ENCODE measurements around the gene RXRA.
"Not testable (repeated sequence)": the region's sequence is repeated elsewhere in the genome, so short reads cannot be mapped to it uniquely, and the experiment has no call there.

Gene RXRA

DNA sequence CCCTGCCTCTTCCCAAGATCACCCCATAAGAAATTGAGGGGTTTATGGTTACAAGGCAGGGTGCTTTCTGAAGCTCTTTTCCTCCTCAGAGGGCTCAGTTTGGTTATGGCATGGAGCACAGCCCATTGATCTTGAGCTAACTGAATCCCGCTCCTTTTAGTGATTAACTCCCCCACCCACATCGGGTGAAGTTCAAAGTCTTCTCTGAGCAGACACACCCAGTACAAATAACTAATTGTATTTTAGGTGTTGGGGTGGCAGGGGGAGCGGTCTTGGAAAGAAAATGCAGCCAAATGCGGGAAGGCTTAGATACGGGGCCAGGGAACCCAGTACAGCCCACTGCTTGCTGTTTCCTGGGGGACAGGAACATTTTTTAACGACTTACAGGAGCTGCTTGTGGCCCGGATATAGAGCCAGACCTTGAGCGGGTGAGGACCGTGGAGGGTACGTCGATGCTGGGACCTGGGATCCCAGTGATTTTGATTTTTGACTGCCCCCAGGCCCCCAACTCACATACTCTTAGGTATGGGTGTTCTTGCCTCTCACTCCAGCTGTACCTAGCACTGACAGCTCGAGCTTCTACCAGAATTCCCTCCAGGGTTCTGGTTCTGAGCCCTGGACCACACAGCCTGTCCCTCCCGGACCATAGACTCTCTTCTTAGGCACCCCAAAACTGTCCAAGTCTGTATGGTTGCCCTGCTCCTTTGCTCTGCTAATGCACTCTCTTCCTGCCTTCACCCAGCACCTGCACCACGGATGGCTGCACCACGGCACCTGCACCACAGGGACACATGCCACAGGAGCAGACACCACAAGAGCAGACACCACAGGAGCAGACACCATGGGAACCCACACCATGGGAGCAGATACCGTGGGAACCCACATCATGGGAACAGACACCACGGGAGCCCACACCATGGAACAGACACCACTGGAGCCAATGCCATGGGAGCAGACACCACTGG, 18.3 kb upstream of the RXRA start:
- Histone ChIP-seq H3K36me3 (ENCODE audit: control insufficient read depth in 2 of 2, insufficient read depth in 2 of 2, low read length in 2 of 2) (no peaks in the 10 kb centered on the region), H3K4me1 (ENCODE audit: control insufficient read depth in 2 of 2, insufficient read depth in 2 of 2, low read length in 2 of 2) (peaks cover 0 to 2% of the 10 kb centered on the region in 2 donors), H3K27me3 (ENCODE audit: control insufficient read depth in 2 of 2, insufficient read depth in 2 of 2, low read length in 2 of 2) (no peaks in the 10 kb centered on the region), H3K9ac (ENCODE audit: low read depth in 1 of 2, low read length in 2 of 2) (no peak overlapping the region), H3K4me3 (ENCODE audit: low read length in 2 of 2) (no peak overlapping the region), H3K9me3 (ENCODE audit: control insufficient read depth in 2 of 2, low read length in 2 of 2) (no peaks in the 10 kb centered on the region), H3K27ac (ENCODE audit: low read depth in 2 of 2, low read length in 2 of 2) (no peak overlapping the region)

- not testable (repeated sequence) for H3K27me3 ChIP-seq (ENCODE audit: control insufficient read depth in 2 of 2, insufficient read depth in 2 of 2, low read length in 2 of 2); H3K9ac ChIP-seq (ENCODE audit: low read depth in 1 of 2, low read length in 2 of 2); H3K27ac ChIP-seq (ENCODE audit: low read depth in 2 of 2, low read length in 2 of 2); H3K4me1 ChIP-seq (ENCODE audit: control insufficient read depth in 2 of 2, insufficient read depth in 2 of 2, low read length in 2 of 2); H3K36me3 ChIP-seq (ENCODE audit: control insufficient read depth in 2 of 2, insufficient read depth in 2 of 2, low read length in 2 of 2); H3K9me3 ChIP-seq (ENCODE audit: control insufficient read depth in 2 of 2, low read length in 2 of 2); H3K4me3 ChIP-seq (ENCODE audit: low read length in 2 of 2)
Measured at GRCh38 chr9:134308639-134309220, 17.5 kb upstream of the RXRA start.

- H3K4me3 ChIP-seq (ENCODE audit: low read length in 2 of 2), result no peak overlapping the region
Measured at GRCh38 chr9:134313470-134313869, 12.8 kb upstream of the RXRA start.

DNA sequence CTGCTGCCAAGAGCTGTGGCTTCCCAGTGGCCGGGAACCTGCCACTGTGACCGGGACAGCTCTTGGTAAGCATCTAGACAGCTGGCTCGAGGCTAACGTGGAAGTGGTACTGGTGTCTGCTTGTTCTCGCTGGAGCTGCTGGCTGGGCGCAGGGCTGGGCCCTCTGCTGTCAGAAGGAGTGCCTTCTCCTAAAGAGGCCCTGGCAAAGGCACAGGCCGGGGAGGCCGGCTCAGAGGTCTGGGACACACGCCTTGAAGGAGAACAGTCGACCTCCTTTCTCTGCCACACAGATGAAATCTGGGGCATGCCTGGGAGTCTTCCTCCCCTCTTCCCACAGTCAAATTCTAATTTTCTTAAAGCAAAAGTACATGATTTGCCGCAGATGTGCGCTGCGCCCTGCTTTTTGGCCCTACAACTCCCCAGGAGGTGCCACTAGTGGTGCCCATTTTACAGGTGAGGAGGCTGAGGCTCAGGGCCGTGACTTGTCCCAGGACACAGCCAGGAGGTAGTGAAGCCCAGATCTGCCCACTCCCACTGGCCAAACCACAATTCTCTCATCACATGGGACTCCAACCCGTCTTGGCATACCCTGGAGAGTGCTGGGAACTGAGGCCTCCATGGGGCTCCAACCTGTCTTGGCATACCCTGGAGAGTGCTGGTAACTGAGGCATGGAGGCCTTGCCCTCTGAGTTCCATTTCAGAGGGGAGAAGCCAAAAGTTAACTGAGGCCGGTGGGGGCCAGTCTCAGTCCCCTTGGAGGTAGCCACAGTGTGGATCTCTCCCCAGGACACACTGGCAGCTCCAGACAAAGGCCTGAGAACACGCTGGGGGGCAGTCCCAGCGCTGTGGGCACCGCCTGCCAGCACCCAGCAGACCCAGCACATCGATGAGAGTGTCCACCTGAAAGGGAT, 12.0 kb upstream of the RXRA start:
- Histone ChIP-seq H3K27ac (ENCODE audit: low read depth in 2 of 2, low read length in 2 of 2) (no peak overlapping the region), H3K9ac (ENCODE audit: low read depth in 1 of 2, low read length in 2 of 2) (no peak overlapping the region), H3K4me3 (ENCODE audit: low read length in 2 of 2) (no peak overlapping the region), H3K36me3 (ENCODE audit: control insufficient read depth in 2 of 2, insufficient read depth in 2 of 2, low read length in 2 of 2) (no peaks in the 10 kb centered on the region), H3K4me1 (ENCODE audit: control insufficient read depth in 2 of 2, insufficient read depth in 2 of 2, low read length in 2 of 2) (peaks cover 0 to 2% of the 10 kb centered on the region in 2 donors), H3K27me3 (ENCODE audit: control insufficient read depth in 2 of 2, insufficient read depth in 2 of 2, low read length in 2 of 2) (no peaks in the 10 kb centered on the region), H3K9me3 (ENCODE audit: control insufficient read depth in 2 of 2, low read length in 2 of 2) (peaks cover 0 to 2% of the 10 kb centered on the region in 2 donors)

More at GRCh38 chr9:134313470-134313869, 12.8 kb upstream of the RXRA start:
- H3K27ac ChIP-seq (ENCODE audit: low read depth in 2 of 2, low read length in 2 of 2), result no peak overlapping the region
- no peak overlapping the region for H3K9ac ChIP-seq (ENCODE audit: low read depth in 1 of 2, low read length in 2 of 2)
- H3K4me1 ChIP-seq (ENCODE audit: control insufficient read depth in 2 of 2, insufficient read depth in 2 of 2, low read length in 2 of 2), result peaks cover 0 to 2% of the 10 kb centered on the region in 2 donors
- no peaks in the 10 kb centered on the region for H3K36me3 ChIP-seq (ENCODE audit: control insufficient read depth in 2 of 2, insufficient read depth in 2 of 2, low read length in 2 of 2)
- peaks cover 0 to 2% of the 10 kb centered on the region in 2 donors for H3K9me3 ChIP-seq (ENCODE audit: control insufficient read depth in 2 of 2, low read length in 2 of 2)
- H3K27me3 ChIP-seq (ENCODE audit: control insufficient read depth in 2 of 2, insufficient read depth in 2 of 2, low read length in 2 of 2), result no peaks in the 10 kb centered on the region

GRCh38 chr9:134314950-134315715, 11.1 kb upstream of the RXRA start:
- Histone ChIP-seq H3K27ac (ENCODE audit: low read depth in 2 of 2, low read length in 2 of 2) (no peak overlapping the region), H3K9ac (ENCODE audit: low read depth in 1 of 2, low read length in 2 of 2) (no peak overlapping the region), H3K4me1 (ENCODE audit: control insufficient read depth in 2 of 2, insufficient read depth in 2 of 2, low read length in 2 of 2) (peaks cover 0 to 2% of the 10 kb centered on the region in 2 donors), H3K9me3 (ENCODE audit: control insufficient read depth in 2 of 2, low read length in 2 of 2) (peaks cover 0 to 2% of the 10 kb centered on the region in 2 donors), H3K4me3 (ENCODE audit: low read length in 2 of 2) (no peak overlapping the region), H3K27me3 (ENCODE audit: control insufficient read depth in 2 of 2, insufficient read depth in 2 of 2, low read length in 2 of 2) (no peaks in the 10 kb centered on the region), H3K36me3 (ENCODE audit: control insufficient read depth in 2 of 2, insufficient read depth in 2 of 2, low read length in 2 of 2) (no peaks in the 10 kb centered on the region)

- no peak overlapping the region for H3K4me3 ChIP-seq (ENCODE audit: low read length in 2 of 2)
- H3K27ac ChIP-seq (ENCODE audit: low read depth in 2 of 2, low read length in 2 of 2), result no peak overlapping the region
- no peak overlapping the region for H3K9ac ChIP-seq (ENCODE audit: low read depth in 1 of 2, low read length in 2 of 2)
- H3K27me3 ChIP-seq (ENCODE audit: control insufficient read depth in 2 of 2, insufficient read depth in 2 of 2, low read length in 2 of 2), result no peaks in the 10 kb centered on the region
- peaks cover 0 to 2% of the 10 kb centered on the region in 2 donors for H3K9me3 ChIP-seq (ENCODE audit: control insufficient read depth in 2 of 2, low read length in 2 of 2)
- H3K36me3 ChIP-seq (ENCODE audit: control insufficient read depth in 2 of 2, insufficient read depth in 2 of 2, low read length in 2 of 2), result no peaks in the 10 kb centered on the region
- peaks cover 0 to 2% of the 10 kb centered on the region in 2 donors for H3K4me1 ChIP-seq (ENCODE audit: control insufficient read depth in 2 of 2, insufficient read depth in 2 of 2, low read length in 2 of 2)
Measured at GRCh38 chr9:134315716-134316448, 10.4 kb upstream of the RXRA start.

DNA sequence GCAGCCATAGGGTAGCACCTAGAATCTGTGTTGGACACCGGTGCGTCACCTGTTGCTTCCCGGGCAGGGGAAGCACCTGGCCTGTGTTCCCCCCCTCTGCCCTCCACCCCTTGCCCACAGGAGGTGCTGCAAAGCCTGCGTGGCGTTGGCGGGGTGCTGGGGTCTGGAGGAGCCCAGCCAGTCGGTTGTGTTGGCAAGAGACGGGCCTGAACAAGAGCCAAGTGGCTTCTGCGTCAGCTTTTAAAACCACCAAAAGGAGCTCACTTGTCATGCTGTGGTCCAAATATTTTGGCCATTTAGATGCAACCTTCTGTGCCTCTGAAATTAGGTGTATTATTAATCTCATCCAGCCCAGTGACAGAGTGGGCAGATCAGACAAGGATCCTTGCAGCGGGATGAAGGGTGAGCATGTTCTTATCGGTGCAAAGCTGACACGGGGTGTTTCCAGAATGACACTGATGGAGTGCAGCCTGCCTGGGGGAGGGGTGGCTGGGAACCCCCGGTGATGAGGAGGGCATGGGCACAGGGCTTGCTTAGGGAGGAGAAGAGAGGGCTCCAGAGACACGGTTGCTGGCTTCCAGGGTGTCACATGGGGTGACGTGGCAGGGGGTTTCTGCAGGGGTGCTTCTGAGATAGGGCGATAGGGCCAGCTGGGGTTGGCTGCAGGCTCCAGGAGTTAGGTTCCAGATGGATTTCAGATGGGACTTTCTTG, 9.7 kb upstream of the RXRA start:
- H3K36me3 ChIP-seq (ENCODE audit: control insufficient read depth in 2 of 2, insufficient read depth in 2 of 2, low read length in 2 of 2), result no peaks in the 10 kb centered on the region
- H3K27me3 ChIP-seq (ENCODE audit: control insufficient read depth in 2 of 2, insufficient read depth in 2 of 2, low read length in 2 of 2), result no peaks in the 10 kb centered on the region
- H3K9me3 ChIP-seq (ENCODE audit: control insufficient read depth in 2 of 2, low read length in 2 of 2), result peaks cover 0 to 2% of the 10 kb centered on the region in 2 donors
- H3K4me1 ChIP-seq (ENCODE audit: control insufficient read depth in 2 of 2, insufficient read depth in 2 of 2, low read length in 2 of 2), result peaks cover 2 to 3% of the 10 kb centered on the region in 2 donors
- H3K9ac ChIP-seq (ENCODE audit: low read depth in 1 of 2, low read length in 2 of 2), result no peak overlapping the region
- no peak overlapping the region for H3K4me3 ChIP-seq (ENCODE audit: low read length in 2 of 2)
- no peak overlapping the region for H3K27ac ChIP-seq (ENCODE audit: low read depth in 2 of 2, low read length in 2 of 2)

GRCh38 chr9:134317400-134317789, 8.9 kb upstream of the RXRA start:
- Histone ChIP-seq H3K9me3 (ENCODE audit: control insufficient read depth in 2 of 2, low read length in 2 of 2) (peaks cover 0 to 2% of the 10 kb centered on the region in 2 donors), H3K4me3 (ENCODE audit: low read length in 2 of 2) (no peak overlapping the region), H3K36me3 (ENCODE audit: control insufficient read depth in 2 of 2, insufficient read depth in 2 of 2, low read length in 2 of 2) (no peaks in the 10 kb centered on the region), H3K4me1 (ENCODE audit: control insufficient read depth in 2 of 2, insufficient read depth in 2 of 2, low read length in 2 of 2) (peaks cover 5% of the 10 kb centered on the region in 2 donors), H3K9ac (ENCODE audit: low read depth in 1 of 2, low read length in 2 of 2) (no peak overlapping the region), H3K27ac (ENCODE audit: low read depth in 2 of 2, low read length in 2 of 2) (no peak overlapping the region), H3K27me3 (ENCODE audit: control insufficient read depth in 2 of 2, insufficient read depth in 2 of 2, low read length in 2 of 2) (no peaks in the 10 kb centered on the region)
